HG03095 (cell line): ENCODE data around the gene COL8A2.

Experiments
- ATAC-seq: cut with Tn5 transposase; IDR thresholded peaks from one replicate; pipeline ENCODE4 v1.9.1; 2021; ENCODE audit warnings: moderate library complexity; ENCODE audit not compliant: unreplicated experiment

COL8A2 gene

GRCh38 chr1:36137776-36138175 is 12.8 kb upstream of the COL8A2 start:
- no peak for ATAC-seq

DNA sequence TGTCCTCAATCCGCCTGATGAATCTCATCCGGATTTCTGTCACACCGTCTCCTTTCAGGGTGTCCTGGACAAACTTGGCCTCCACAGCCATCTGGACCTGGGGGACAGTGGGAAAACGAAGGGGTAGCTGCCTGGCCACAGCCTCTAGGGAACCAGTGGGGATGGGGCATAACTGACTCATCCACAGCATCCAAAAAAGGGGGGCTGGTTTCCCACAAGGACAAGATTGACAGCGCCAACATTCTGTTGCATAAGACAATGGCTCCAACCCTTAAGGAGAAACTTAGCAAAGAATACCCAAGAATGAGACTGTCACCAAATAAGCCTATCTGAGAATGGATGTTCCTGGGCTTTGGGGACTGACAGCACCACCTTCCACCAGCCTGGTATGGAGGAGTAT is 12.2 kb upstream of the COL8A2 start:
- ATAC-seq: no peak

GRCh38 chr1:36136535-36136934 is 11.5 kb upstream of the COL8A2 start:
- ATAC-seq: no peak

- no peak for ATAC-seq
Observed at GRCh38 chr1:36135796-36136195, 10.8 kb upstream of the COL8A2 start.

GRCh38 chr1:36135330-36135667 is 10.3 kb upstream of the COL8A2 start:
- ATAC-seq: no peak

GRCh38 chr1:36134505-36135329 is 9.7 kb upstream of the COL8A2 start:
- no peak for ATAC-seq

DNA sequence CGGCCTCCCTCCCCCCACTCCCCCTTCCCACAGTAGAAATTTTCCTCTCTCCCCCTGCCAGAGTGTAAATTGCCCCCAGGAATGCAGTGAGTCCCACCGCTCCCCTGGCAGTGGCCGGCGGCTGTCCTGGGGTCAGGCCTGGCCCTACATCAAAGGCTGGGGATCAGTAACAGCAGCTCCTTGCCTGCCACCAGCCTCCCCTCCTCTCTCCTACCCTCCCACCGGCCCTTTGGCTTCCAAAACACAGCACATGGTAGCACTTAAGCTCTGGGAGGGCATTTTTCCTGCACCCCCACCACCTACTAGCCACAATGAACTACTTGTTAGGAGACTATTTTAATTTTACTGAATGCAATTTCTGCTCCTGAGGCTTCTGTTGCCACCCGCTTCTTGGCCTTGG is 9.0 kb upstream of the COL8A2 start:
- no peak for ATAC-seq

DNA sequence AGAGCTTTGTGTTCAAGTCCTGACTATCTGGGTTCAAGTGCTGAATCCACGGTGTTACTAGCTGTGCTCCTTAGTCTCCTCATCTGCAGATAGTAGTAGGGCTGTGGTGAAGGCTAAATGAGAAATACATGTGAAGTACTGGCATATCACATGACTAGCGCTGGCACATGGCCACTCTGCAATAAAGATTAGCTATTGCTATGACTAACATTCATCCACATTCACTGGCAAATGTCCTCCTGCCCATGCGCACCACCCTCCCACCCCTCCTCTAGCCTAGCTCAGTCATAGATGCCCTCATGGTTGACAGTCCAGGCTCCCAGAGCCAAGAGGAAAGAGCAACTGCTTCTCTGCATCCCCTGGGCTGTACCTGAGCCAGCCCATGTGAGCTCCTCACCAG is 8.5 kb upstream of the COL8A2 start:
- no peak for ATAC-seq

GRCh38 chr1:36132029-36132428 is 7.0 kb upstream of the COL8A2 start:
- no peak for ATAC-seq

DNA sequence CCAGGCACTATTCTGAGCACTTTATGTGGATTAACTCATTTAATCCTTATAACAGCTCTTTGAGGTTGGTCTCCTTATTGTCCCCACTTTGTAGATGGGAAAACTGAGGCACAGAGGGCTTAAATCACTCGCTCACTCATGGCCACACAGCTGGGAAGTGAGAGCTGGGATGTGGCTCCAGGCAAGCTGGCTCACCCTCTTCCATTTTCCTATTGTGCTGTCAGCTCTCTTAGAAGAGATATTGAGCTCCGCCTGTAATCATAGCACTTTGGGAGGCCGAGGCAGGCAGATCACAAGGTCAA is 3.8 kb upstream of the COL8A2 start:
- no peak for ATAC-seq

DNA sequence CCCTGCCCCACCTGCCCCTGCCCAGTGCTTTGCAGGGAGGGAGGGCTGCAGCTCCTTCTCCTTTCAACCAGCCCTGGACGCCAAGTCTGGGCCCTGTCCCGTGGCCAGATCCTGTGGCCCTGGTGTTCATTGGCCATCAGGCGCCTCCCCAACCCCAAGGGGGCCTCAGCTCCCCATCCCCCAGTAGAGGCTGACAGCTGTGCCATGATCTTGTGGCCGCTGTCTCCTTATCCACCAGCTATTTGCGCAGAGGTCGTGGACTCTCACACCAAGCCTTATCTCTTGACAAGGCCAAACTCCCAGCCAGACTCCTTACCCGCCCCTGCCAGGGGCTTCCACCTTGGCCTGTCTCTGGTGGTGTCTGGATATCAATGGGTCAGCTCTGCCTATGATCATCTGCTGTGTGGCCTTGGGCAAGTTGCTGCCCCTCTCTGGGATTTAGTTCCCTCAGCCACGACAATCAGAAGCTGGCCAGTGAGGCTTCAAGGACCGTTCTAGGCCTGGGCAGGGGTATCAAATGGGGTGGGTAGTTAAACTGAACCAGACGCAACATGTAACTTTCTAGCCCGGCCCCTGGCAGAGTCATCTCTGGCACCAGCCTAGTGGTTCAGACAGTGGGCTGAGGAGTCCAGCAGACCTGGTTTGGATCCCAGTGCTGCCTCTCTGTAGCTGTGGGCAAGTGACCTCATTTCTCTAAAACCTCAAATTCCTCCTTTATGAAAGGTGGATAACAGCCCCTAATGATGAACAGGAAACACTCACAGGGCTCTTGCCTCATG is 3.3 kb upstream of the COL8A2 start:
- ATAC-seq: no peak

- ATAC-seq: no peak
Observed at GRCh38 chr1:36126797-36127500, 1.9 kb upstream of the COL8A2 start.

GRCh38 chr1:36126005-36126716 is 1.1 kb upstream of the COL8A2 start:
- ATAC-seq: no peak

GRCh38 chr1:36124404-36125128 is 456 bp downstream of the COL8A2 start:
- no peak for ATAC-seq

GRCh38 chr1:36123356-36123755 is 1.7 kb downstream of the COL8A2 start:
- no peak for ATAC-seq

DNA sequence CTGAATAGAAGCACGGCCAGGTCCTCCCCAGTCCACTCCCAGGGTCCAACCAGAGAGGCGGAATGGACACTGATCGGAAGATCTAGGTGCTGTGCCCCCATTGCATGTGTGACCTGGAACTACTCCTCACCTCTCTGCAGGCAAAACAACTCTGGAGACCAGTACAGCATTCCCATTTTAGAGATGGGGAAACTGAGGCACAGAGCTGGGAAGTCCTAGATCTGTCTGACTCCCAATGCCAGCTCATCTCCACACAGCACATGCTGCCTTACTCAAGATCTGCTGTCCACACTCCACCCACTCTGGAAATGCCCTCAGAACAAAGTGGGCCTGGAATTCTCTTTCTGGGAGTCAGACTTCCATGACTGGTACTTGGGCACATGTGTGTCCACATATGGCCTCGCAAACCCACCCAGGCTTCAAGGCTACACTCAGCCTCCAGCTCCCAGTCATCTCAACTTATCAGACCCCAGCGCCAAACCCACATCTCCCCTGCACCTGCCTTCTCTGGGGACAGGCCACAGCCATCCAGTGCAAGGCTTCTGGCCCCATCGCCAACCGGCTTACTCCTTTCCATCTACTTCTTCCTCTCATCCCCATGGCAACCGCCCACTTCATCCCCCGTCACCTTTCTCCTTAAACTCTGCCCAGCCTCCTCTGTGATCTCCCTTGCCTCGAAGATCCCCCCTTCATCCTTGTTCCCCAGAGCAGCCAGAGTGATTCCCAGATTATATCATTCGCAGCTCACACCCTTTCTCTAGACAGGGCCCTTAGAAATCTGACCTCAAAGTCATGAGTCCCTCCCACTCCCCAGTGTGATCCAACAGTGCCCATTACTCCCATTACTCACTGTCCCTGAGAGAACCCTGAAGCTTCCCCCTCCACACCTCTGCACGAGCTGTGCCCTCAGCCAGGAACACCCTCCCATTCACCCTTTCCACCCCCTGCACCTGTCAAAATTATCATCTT is 2.7 kb downstream of the COL8A2 start:
- no peak for ATAC-seq

DNA sequence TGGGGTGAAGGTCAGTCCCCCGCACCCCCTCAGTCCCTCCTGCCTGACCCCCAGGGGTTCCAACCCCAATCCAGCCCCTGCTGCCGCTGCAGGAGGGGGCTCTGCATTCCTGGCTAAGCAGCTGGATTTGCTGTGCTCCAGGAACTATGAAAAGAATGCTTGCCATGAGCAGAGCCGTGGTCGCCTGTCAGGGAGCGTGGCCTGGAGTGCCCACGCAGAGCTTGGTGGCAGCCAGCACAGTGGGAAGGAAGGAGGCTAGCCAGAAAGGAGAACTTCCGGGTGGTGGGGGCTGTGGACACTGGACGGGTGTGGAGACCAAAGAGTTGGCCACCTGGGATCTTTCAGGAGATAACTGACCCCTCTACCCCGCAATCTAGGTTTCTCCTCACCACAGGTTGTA is 5.6 kb downstream of the COL8A2 start:
- no peak for ATAC-seq

- ATAC-seq: no peak
Observed at GRCh38 chr1:36118447-36119204, 6.4 kb downstream of the COL8A2 start.

GRCh38 chr1:36116901-36117300 is 8.1 kb downstream of the COL8A2 start:
- no peak for ATAC-seq
